ENCODE data around the gene NAA50. TPM values are rescaled to one million over a fixed set of nuclear protein-coding genes. Genes with fewer than 3 reads are reported as not detected.

NAA50 gene
- total RNA-seq, 4 donors from 2014 or later, result 125 to 181 (median 138) TPM

DNA sequence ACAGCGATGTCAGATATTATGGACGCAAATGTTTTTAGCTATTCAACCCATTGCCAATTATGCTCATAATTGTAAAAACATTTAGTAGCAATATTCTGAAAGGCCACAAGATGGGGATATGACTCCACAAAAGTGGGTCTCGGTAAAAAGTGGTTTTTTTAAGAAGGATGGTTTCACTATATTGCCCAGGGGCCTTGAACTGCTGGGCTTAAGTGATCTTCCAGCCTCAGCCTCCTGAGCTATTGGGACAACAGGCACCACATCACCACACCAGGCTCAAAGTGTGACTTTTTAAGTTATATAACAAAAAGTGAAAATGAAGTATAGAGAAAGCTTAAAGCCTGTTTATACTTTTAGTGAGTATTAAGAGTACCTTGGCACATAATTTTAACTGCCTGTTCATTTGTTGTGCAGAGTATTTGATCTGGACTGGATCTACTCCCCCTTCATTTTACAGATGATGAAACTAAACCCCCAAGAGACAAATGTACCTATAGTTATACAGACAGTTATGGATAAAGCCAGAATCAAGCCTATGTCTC lies 9.4 kb downstream of the NAA50 start:
- TF ChIP-seq, protein P1, sequence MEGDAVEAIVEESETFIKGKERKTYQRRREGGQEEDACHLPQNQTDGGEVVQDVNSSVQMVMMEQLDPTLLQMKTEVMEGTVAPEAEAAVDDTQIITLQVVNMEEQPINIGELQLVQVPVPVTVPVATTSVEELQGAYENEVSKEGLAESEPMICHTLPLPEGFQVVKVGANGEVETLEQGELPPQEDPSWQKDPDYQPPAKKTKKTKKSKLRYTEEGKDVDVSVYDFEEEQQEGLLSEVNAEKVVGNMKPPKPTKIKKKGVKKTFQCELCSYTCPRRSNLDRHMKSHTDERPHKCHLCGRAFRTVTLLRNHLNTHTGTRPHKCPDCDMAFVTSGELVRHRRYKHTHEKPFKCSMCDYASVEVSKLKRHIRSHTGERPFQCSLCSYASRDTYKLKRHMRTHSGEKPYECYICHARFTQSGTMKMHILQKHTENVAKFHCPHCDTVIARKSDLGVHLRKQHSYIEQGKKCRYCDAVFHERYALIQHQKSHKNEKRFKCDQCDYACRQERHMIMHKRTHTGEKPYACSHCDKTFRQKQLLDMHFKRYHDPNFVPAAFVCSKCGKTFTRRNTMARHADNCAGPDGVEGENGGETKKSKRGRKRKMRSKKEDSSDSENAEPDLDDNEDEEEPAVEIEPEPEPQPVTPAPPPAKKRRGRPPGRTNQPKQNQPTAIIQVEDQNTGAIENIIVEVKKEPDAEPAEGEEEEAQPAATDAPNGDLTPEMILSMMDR (IDR thresholded peaks at IDR 0.05), result peak in 1 of 3 donors; percentile 47
- TF ChIP-seq POLR2A (IDR thresholded peaks at IDR 0.05), result no peak
- no peak for DNase-seq (ENCODE audit: low spot score in 2 of 2)
- WGBS, 2 donors, result 5 to 7% methylated on average over 3 of the region's 3 CpGs
- no peak overlapping the region for H3K4me3 ChIP-seq (ENCODE audit: low read depth, poor library complexity, severe bottlenecking)
- intact Hi-C loops (cut with DNase I; ENCODE audit: low total_unique reads), result no loop called here

DNA sequence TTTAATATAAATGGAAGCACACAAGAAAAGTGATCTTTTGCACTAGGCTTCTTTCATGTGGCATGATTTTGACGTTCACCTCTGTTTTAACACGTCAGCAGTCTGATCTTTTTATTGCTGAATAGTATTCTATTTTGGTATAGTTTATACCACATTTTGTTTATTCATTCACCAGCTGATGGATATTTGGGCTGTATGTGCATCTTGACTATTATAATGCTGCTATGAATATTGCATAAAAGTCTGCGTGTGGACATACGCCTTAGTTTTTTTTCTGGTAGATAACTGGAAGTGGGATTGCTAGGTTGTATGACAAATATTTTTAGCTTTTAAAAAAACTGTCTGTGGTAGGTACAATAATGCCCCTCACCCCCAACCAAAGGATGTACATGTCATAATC lies 14.4 kb downstream of the NAA50 start:
- H3K4me3 ChIP-seq (ENCODE audit: low read depth, poor library complexity, severe bottlenecking), result no peak overlapping the region
- DNase-seq (ENCODE audit: low spot score in 2 of 2), result no peak
- WGBS, 2 donors, result 83 to 87% methylated on average over 4 of the region's 4 CpGs
- intact Hi-C loops (cut with DNase I; ENCODE audit: low total_unique reads), result no loop called here
- TF ChIP-seq, protein P1 (IDR thresholded peaks at IDR 0.05), result no peak
- TF ChIP-seq POLR2A (IDR thresholded peaks at IDR 0.05), result no peak

DNA sequence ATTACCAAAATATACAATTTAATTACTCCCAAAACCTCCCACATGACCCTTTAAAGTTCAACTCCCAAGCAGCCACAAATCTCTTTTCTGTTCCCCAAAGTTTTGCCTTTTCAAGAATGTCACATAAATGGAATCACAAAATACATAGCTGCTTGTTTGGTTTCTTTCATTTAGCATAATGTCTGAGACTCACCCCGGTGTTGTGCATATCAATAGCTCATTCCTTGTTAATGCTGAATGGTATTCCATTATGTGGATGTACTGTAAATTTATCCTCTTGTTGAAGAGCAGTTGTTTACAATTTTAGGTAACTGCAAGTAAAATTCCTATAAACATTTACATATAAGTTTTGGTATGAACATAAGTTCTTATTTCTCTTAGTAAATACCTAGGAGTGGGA lies 15.5 kb downstream of the NAA50 start:
- no peak for DNase-seq (ENCODE audit: low spot score in 2 of 2)
- H3K4me3 ChIP-seq (ENCODE audit: low read depth, poor library complexity, severe bottlenecking), result no peak overlapping the region
- 87 to 94% methylated on average over 1 of the region's 1 CpG for WGBS, 2 donors
- intact Hi-C loops (cut with DNase I; ENCODE audit: low total_unique reads), result no loop called here
- no peak for TF ChIP-seq POLR2A (IDR thresholded peaks at IDR 0.05)
- TF ChIP-seq, protein P1 (IDR thresholded peaks at IDR 0.05), result no peak

DNA sequence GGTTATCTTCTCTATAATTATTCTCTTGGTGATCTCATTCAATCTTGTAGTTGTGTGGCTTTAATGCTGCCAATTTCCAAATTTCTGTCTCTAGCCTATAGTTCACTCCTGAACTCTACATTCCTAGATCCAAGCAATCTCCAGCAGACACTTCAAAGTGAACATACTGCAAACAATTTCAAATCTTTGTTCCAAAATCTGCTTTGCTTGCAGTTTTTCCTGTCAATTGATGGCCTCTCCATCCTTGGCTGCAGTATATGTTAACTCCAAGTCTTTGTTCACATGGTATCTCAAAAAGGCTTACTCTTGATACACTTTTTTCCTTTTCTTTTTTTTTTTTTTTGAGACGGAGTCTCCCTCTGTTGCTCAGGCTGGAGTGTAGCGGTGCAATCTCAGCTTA lies 17.4 kb downstream of the NAA50 start:
- 93 to 95% methylated on average over 2 of the region's 2 CpGs for WGBS, 2 donors
- no peak for DNase-seq (ENCODE audit: low spot score in 2 of 2)
- intact Hi-C loops (cut with DNase I; ENCODE audit: low total_unique reads), result no loop called here
- H3K4me3 ChIP-seq (ENCODE audit: low read depth, poor library complexity, severe bottlenecking), result no peak overlapping the region
- no peak for TF ChIP-seq POLR2A (IDR thresholded peaks at IDR 0.05)
- TF ChIP-seq, protein P1 (IDR thresholded peaks at IDR 0.05), result no peak

DNA sequence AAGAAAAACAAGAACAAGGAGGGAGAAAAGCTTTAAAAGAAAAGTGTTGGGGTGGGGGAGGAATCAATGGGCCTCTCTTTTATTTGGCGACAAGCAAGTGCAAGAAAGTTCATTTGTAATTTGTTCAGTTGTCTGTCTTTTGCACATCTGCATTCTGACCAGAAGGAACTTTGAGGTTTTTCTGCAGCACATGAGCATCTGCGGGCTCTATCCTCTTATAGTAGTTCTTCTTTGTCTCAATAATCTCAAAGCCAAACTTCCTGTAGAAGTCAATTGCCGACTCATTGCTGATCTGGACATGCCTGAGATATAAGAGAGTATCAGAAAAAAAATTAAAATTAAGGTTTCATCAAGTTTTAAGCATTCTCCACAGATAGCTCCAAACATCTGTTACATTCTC lies 24.4 kb downstream of the NAA50 start:
- WGBS, 2 donors, result 79 to 84% methylated on average over 3 of the region's 3 CpGs
- TF ChIP-seq POLR2A (IDR thresholded peaks at IDR 0.05), result no peak
- TF ChIP-seq, protein P1 (IDR thresholded peaks at IDR 0.05), result no peak
- intact Hi-C loops (cut with DNase I; ENCODE audit: low total_unique reads), result no loop called here
- DNase-seq (ENCODE audit: low spot score in 2 of 2), result no peak
- H3K4me3 ChIP-seq (ENCODE audit: low read depth, poor library complexity, severe bottlenecking), result no peak overlapping the region

DNA sequence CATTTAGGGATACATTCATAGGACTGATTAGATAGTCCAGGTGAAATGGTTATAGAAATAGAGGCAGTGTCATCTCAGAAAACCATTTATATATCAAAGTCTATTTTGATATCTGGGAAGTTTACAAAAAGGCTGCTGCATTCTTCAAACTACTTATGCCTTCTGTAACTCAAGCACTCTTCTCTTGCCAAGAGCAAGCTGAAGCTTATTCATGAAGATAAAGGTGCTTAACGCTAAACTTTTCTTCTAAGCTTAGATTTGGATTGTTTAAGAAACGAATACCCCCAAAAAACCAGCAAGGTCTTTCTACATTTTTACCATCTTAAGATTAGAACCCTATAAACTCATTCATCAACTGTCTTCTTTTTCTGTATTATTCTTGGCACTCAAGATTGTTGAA lies 26.3 kb downstream of the NAA50 start:
- WGBS, 2 donors, result 88 to 93% methylated on average over 2 of the region's 2 CpGs
- intact Hi-C loops (cut with DNase I; ENCODE audit: low total_unique reads), result no loop called here
- TF ChIP-seq POLR2A (IDR thresholded peaks at IDR 0.05), result no peak
- TF ChIP-seq, protein P1 (IDR thresholded peaks at IDR 0.05), result no peak
- DNase-seq (ENCODE audit: low spot score in 2 of 2), result no peak
- no peak overlapping the region for H3K4me3 ChIP-seq (ENCODE audit: low read depth, poor library complexity, severe bottlenecking)

Measured in lower leg skin (tissue), 4 donors.